HepG2 (cell line): ENCODE measurements around the gene SS18L1. TPM values are rescaled to one million over a fixed set of nuclear protein-coding genes. Genes with fewer than 3 reads are reported as not detected.

Source experiments
- ATAC-seq: fragments of 200-7000 bp; cut with Tn5 transposase; 3 replicates; pipeline ENCODE4 v1.9.1; 2020; ENCODE audit warnings: mild to moderate bottlenecking, moderate library complexity
- BruUV-seq: library from RNA; stranded (reverse); fragments of 400-500 nt; replicated peaks from 2 replicates; lab custom pipeline; 2021; lab: Mats Ljungman, UMichigan
- CTCF ChIA-PET: fragments of 300-600 bp; formaldehyde crosslinking; extraction: SDS; loops from one replicate; lab custom pipeline; 2021; ENCODE audit warnings: low total read pairs, inconsistent platforms, low intra/inter-chr PET ratio; lab: Yijun Ruan, JAX
- POLR2A ChIA-PET: fragments of 350-600 bp; sonication (Branson Sonifier 250); formaldehyde crosslinking; loops from one replicate; lab custom pipeline; 2020; ENCODE audit warnings: antibody characterized with exemption, inconsistent platforms; lab: Yijun Ruan, JAX
- DNase-seq: peaks from one replicate; pipeline ENCODE4 v3.0.0-alpha.2; 2015; ENCODE audit warnings: low spot score
- FAIRE-seq: peaks from 3 replicates; lab custom pipeline; 2011; peaks lifted over from hg19 to GRCh38; lab: Jason Lieb, UNC
- H2AFZ ChIP-seq: one replicate; pipeline ENCODE4 v1.6.1; 2011; ENCODE audit warnings: low read length, inconsistent platforms
- H3K27ac ChIP-seq: fragments of 300-600 bp; 3 replicates; pipeline ENCODE4 v1.8.0; 2011; ENCODE audit warnings: mixed run types, mild to moderate bottlenecking, mixed read lengths, low read length, inconsistent platforms; ENCODE audit not compliant: insufficient read depth; ENCODE audit errors: extremely low read length
- H3K27me3 ChIP-seq, 2 experiments: fragments of 200-600 bp in 1 of 2; 2 replicates in 1 of 2; 3 replicates in 1 of 2; pipeline versions ENCODE4 v1.6.0 to v1.8.0; 2011; ENCODE audit warnings: low read length in 2 of 2, mild to moderate bottlenecking in 2 of 2, moderate library complexity in 2 of 2, inconsistent platforms in 1 of 2; ENCODE audit not compliant: insufficient read depth in 2 of 2, control insufficient read depth in 1 of 2
- H3K36me3 ChIP-seq, 2 experiments: fragments of 200-600 bp in 1 of 2; replicated peaks in 1 of 2; 2 replicates in 1 of 2; 3 replicates in 1 of 2; pipeline versions ENCODE4 v1.5.1 to v1.8.0; 2011; ENCODE audit warnings: low read length in 2 of 2, inconsistent platforms in 1 of 2; ENCODE audit not compliant: insufficient read depth in 2 of 2, control insufficient read depth in 1 of 2
- H3K4me1 ChIP-seq: 2 replicates; pipeline ENCODE4 v1.5.1; 2012; ENCODE audit warnings: low read length, inconsistent platforms; ENCODE audit not compliant: insufficient read depth
- H3K4me2 ChIP-seq: 2 replicates; pipeline ENCODE4 v1.6.0; 2011; ENCODE audit warnings: low read depth, low read length, inconsistent platforms
- H3K4me3 ChIP-seq, 3 experiments: fragments of 200-600 bp in 1 of 3; sonication (generic), shearing (Covaris generic) in 1 of 3; replicated peaks in 1 of 3; 2 replicates each; pipeline ENCODE4 v1.5.1; 2011 to 2016; ENCODE audit warnings: low read length in 3 of 3, inconsistent platforms in 2 of 3, low read depth in 2 of 3, mild to moderate bottlenecking in 2 of 3, control low read depth in 1 of 3, mixed read lengths in 1 of 3; ENCODE audit not compliant: insufficient read depth in 1 of 3
- H3K79me2 ChIP-seq: one replicate; pipeline ENCODE4 v1.6.1; 2011; ENCODE audit warnings: low read length, inconsistent platforms; ENCODE audit not compliant: insufficient read depth
- H3K9ac ChIP-seq: 2 replicates; pipeline ENCODE4 v1.6.0; 2011; ENCODE audit warnings: mild to moderate bottlenecking, low read depth, low read length, inconsistent platforms; ENCODE audit not compliant: insufficient read depth
- H3K9me3 ChIP-seq: 2 replicates; pipeline ENCODE4 v1.5.1; 2012; ENCODE audit warnings: mild to moderate bottlenecking, low read length
- H4K20me1 ChIP-seq: 2 replicates; pipeline ENCODE4 v1.6.0; 2011; ENCODE audit warnings: inconsistent platforms, mild to moderate bottlenecking, low read length, moderate library complexity; ENCODE audit not compliant: insufficient read depth
- CAMTA2 ChIP-seq: sonication (generic); formaldehyde crosslinking; IDR thresholded peaks from 2 replicates; pipeline ENCODE4 v1.4.0; 2020; ENCODE audit warnings: mild to moderate bottlenecking, missing genetic modification reagents, borderline replicate concordance
- CBX1 ChIP-seq: IDR thresholded peaks from one replicate; pipeline ENCODE4 v1.6.1; 2016; ENCODE audit warnings: antibody characterized with exemption, low read depth
- FOSL2 ChIP-seq: sonication (generic); formaldehyde crosslinking; IDR thresholded peaks from 2 replicates; pipeline ENCODE4 v1.4.0; 2020; ENCODE audit warnings: missing genetic modification reagents
- MBNL3 ChIP-seq: fragments of 250-450 bp; sonication (Bioruptor Pico); conservative IDR thresholded peaks from 2 replicates; pipeline ENCODE4 v1.8.0; 2022; ENCODE audit warnings: mild to moderate bottlenecking, inconsistent platforms
- MXD4 ChIP-seq: IDR thresholded peaks from 2 replicates; pipeline ENCODE4 v1.6.1; 2016; ENCODE audit warnings: mild to moderate bottlenecking, missing biosample characterization, missing genetic modification reagents
- POLR2A ChIP-seq, 2 experiments: IDR thresholded peaks; 2 replicates each; pipeline ENCODE4 v1.6.1; 2011; ENCODE audit warnings: low read depth in 2 of 2, low read length in 2 of 2, mild to moderate bottlenecking in 1 of 2, moderate library complexity in 1 of 2; ENCODE audit not compliant: insufficient read depth in 1 of 2
- POLR2AphosphoS5 ChIP-seq: IDR thresholded peaks from 2 replicates; pipeline ENCODE4 v1.6.1; 2012; ENCODE audit warnings: low read depth, low read length
- SALL2 ChIP-seq: sonication (generic); formaldehyde crosslinking; IDR thresholded peaks from 2 replicates; pipeline ENCODE4 v1.8.1; 2023; ENCODE audit warnings: mild to moderate bottlenecking, missing genetic modification reagents, inconsistent platforms
- STAT5B ChIP-seq: sonication (generic); formaldehyde crosslinking; IDR thresholded peaks from 2 replicates; pipeline ENCODE4 v1.4.0; 2020; ENCODE audit warnings: missing genetic modification reagents
- TCF12 ChIP-seq, 2 experiments: fragments of 450-650 bp in 1 of 2; sonication (generic) in 1 of 2; formaldehyde crosslinking in 1 of 2; IDR thresholded peaks; 2 replicates each; pipeline versions ENCODE4 v1.6.1 to v1.8.0; 2017 to 2022; ENCODE audit warnings: antibody characterized with exemption in 1 of 2, mild to moderate bottlenecking in 1 of 2, missing genetic modification reagents in 1 of 2, moderate library complexity in 1 of 2
- ZFY ChIP-seq: sonication (generic); formaldehyde crosslinking; IDR thresholded peaks from 2 replicates; pipeline ENCODE4 v1.4.0; 2020; ENCODE audit warnings: missing genetic modification reagents
- ZHX1 ChIP-seq: sonication (generic); formaldehyde crosslinking; IDR thresholded peaks from 2 replicates; pipeline ENCODE4 v1.8.1; 2022; ENCODE audit warnings: low read depth, mild to moderate bottlenecking, missing genetic modification reagents
- ZNF124 ChIP-seq: sonication (generic); formaldehyde crosslinking; IDR thresholded peaks from 2 replicates; pipeline ENCODE4 v1.4.0; 2020; ENCODE audit warnings: missing genetic modification reagents
- ZNF24 ChIP-seq: fragments of 450-650 bp; IDR thresholded peaks from 2 replicates; pipeline ENCODE4 v1.6.1; 2017; ENCODE audit warnings: antibody characterized with exemption, mild to moderate bottlenecking
- ZNF251 ChIP-seq: sonication (generic); formaldehyde crosslinking; IDR thresholded peaks from 2 replicates; pipeline ENCODE4 v1.9.0; 2021; ENCODE audit warnings: mild to moderate bottlenecking, missing genetic modification reagents
- ZNF451 ChIP-seq: sonication (generic); formaldehyde crosslinking; IDR thresholded peaks from 2 replicates; pipeline ENCODE4 v1.5.0; 2020; ENCODE audit warnings: mild to moderate bottlenecking, missing genetic modification reagents
- ZNF501 ChIP-seq: sonication (generic); formaldehyde crosslinking; IDR thresholded peaks from 2 replicates; pipeline ENCODE4 v1.5.1; 2020; ENCODE audit warnings: mild to moderate bottlenecking, moderate library complexity, missing genetic modification reagents
- ZNF513 ChIP-seq: sonication (generic); formaldehyde crosslinking; conservative IDR thresholded peaks from 2 replicates; pipeline ENCODE4 v1.5.0; 2020; ENCODE audit warnings: missing genetic modification reagents
- ZNF550 ChIP-seq: sonication (generic); formaldehyde crosslinking; IDR thresholded peaks from 2 replicates; pipeline ENCODE4 v1.4.0; 2020; ENCODE audit warnings: mild to moderate bottlenecking, missing genetic modification reagents, borderline replicate concordance
- ZNF557 ChIP-seq: sonication (generic); formaldehyde crosslinking; IDR thresholded peaks from 2 replicates; pipeline ENCODE4 v1.4.0; 2020; ENCODE audit warnings: missing genetic modification reagents
- ZNF589 ChIP-seq: sonication (generic); formaldehyde crosslinking; conservative IDR thresholded peaks from 2 replicates; pipeline ENCODE4 v1.8.0; 2022; ENCODE audit warnings: mild to moderate bottlenecking, moderate library complexity, missing genetic modification reagents
- ZSCAN29 ChIP-seq: sonication (generic); formaldehyde crosslinking; conservative IDR thresholded peaks from 2 replicates; pipeline ENCODE4 v1.4.0; 2020; ENCODE audit warnings: mild to moderate bottlenecking, missing genetic modification reagents
- WGBS: methylation state at CpG from one replicate; pipeline ENCODE4 v1.1.6; 2017; ENCODE audit warnings: low lambda C conversion rate; 5-methylcytosine and 5-hydroxymethylcytosine counted together
- in situ Hi-C: cut with HindIII; loops from 2 replicates; pipeline ENCODE4 v1.10.0; 2017; ENCODE audit warnings: low pct_unique_long_range_greater_than_20kb; ENCODE audit not compliant: extremely low pct_ligation_motif_present
- intact Hi-C: fragments of 100-400 bp; cut with micrococcal nuclease; formaldehyde crosslinking; loops from one replicate; pipeline ENCODE4 v1.10.0; 2022; ENCODE audit not compliant: unreplicated experiment
- polyA plus RNA-seq, 8 experiments: library from polyadenylated mRNA; depleted of rRNA in 3 of 8; stranded (reverse) in 7 of 8; unstranded in 1 of 8; fragments of >200 nt; fragmentation: Illumina TruSeq in 4 of 8; extraction: Trizol in 4 of 8; gene quantifications; 2 replicates each; pipeline versions ENCODE4 v1.2.1 to v1.2.3, GENCODE V29; 2011 to 2016; ENCODE audit warnings: low read depth in 4 of 8, missing spikeins in 1 of 8, mixed read lengths in 1 of 8; ENCODE audit not compliant: insufficient read depth in 1 of 8
- total RNA-seq, 5 experiments: library from RNA; depleted of rRNA; stranded (reverse); fragments of >200 nt; fragmentation: Illumina TruSeq; extraction: Trizol; gene quantifications; 2 replicates each; pipeline ENCODE4 v1.2.3, GENCODE V29; 2016; ENCODE audit warnings: low read depth in 1 of 5

Gene SS18L1
- total and polyA plus RNA-seq, 2 of the 13 experiments (the other 11 are each of a cell fraction or from before 2014, with no cell fraction given), result 17.8 to 27.6 TPM

- FAIRE-seq (no peak), DNase-seq (peak; percentile 41), ATAC-seq (peak; percentile 65)
- H3K36me3 ChIP-seq, result no peaks in the 10 kb centered on the region
- peak within 1 kb of the TSS; percentile 60 for H3K4me2 ChIP-seq
- no TSS peak for BruUV-seq
- no peaks in the 10 kb centered on the region for H3K79me2 ChIP-seq
- no peak within 1 kb of the TSS for H2AFZ ChIP-seq
- 6% methylated on average over 21 of the region's 84 CpGs for WGBS
- H3K4me1 ChIP-seq, result peaks cover 41% of the 10 kb centered on the region
- peaks cover 70 to 92% of the 10 kb centered on the region in 2 experiments for H3K27me3 ChIP-seq
- ChIA-PET POLR2A (no interaction called here), CTCF (no interaction called here)
- intact Hi-C loops, result no loop called here
- H4K20me1 ChIP-seq, result peaks cover 35% of the 10 kb centered on the region; the same call in 1 of the 2 replicates
- no peaks in the 10 kb centered on the region for H3K9me3 ChIP-seq
- in situ Hi-C loops, result no loop called here
- peak within 1 kb of the TSS; percentile 26 to 62 (median 32); a peak in 3 of 6 replicates for H3K4me3 ChIP-seq
- no peak within 1 kb of the TSS for H3K27ac ChIP-seq
- H3K9ac ChIP-seq, result no peak within 1 kb of the TSS
- TF ChIP-seq ZNF550 (CRISPR knock-in tag) (no peak), ZNF251 (no peak), ZSCAN29 (CRISPR knock-in tag) (0 out of 2 replicates have a peak, but pooled peaks have one; percentile 42), ZNF451 (CRISPR knock-in tag) (no peak; the same call in 1 of the 2 replicates), ZNF124 (CRISPR knock-in tag) (0 out of 2 replicates have a peak, but pooled peaks have one; percentile 50), CAMTA2 (peak; percentile 88), SALL2 (peak; percentile 68; the same call in 1 of the 2 replicates), ZFY (CRISPR knock-in tag) (peak; percentile 31; the same call in 1 of the 2 replicates), CBX1 (no peak), ZHX1 (CRISPR knock-in tag) (no peak; the same call in 1 of the 2 replicates), ZNF513 (no peak), STAT5B (CRISPR knock-in tag) (0 out of 2 replicates have a peak, but pooled peaks have one; percentile 90), TCF12 (IDR thresholded peaks at IDR 0.05) (no peak), TCF12 (CRISPR knock-in tag; IDR thresholded peaks at IDR 0.05) (peak; percentile 79), MBNL3 (CRISPR knock-in tag) (no peak), POLR2AphosphoS5 (no peak), ZNF24 (no peak), ZNF557 (peak; percentile 66; the same call in 1 of the 2 replicates), ZNF501 (CRISPR knock-in tag) (peak; percentile 46; the same call in 1 of the 2 replicates), FOSL2 (CRISPR knock-in tag) (peak; percentile 47; the same call in 1 of the 2 replicates), ZNF589 (CRISPR knock-in tag) (0 out of 2 replicates have a peak, but pooled peaks have one; percentile 85), POLR2A (IDR thresholded peaks at IDR 0.05; ENCODE audit: insufficient read depth in 1 of 2, low read depth in 2 of 2, low read length in 2 of 2) (no peak), MXD4 (CRISPR knock-in tag) (peak; percentile 93)
Measured at GRCh38 chr20:62219992-62220665, 76.6 kb downstream of the SS18L1 start, which contains the start of gene HRH3. TSS of gene HRH3 (minus strand) at chr20:62220278. CDS start at chr20:62219970, 308 bp downstream.
